Activated CD4-positive, alpha-beta T cell treated with anti-CD3 and anti-CD28 coated beads, Interleukin-10, Interleukin-2, amounts not matched to agents 100 ng/mL and 50 ng/mL, durations not matched to agents 16 hours and 8 hours (primary cell): ENCODE results near the gene WDR86.

ENCODE experiments used
- DNase-seq: peaks from one replicate; pipeline ENCODE4 v3.0.0-alpha.2; 2020

The WDR86 gene

GRCh38 chr7:151439855-151440798 lies 30.3 kb upstream of the WDR86 start, which contains the start of gene CRYGN:
TSS of gene CRYGN (minus strand) at chr7:151440141. CDS start at chr7:151439917, 224 bp downstream.
- DNase-seq = no peak

DNA sequence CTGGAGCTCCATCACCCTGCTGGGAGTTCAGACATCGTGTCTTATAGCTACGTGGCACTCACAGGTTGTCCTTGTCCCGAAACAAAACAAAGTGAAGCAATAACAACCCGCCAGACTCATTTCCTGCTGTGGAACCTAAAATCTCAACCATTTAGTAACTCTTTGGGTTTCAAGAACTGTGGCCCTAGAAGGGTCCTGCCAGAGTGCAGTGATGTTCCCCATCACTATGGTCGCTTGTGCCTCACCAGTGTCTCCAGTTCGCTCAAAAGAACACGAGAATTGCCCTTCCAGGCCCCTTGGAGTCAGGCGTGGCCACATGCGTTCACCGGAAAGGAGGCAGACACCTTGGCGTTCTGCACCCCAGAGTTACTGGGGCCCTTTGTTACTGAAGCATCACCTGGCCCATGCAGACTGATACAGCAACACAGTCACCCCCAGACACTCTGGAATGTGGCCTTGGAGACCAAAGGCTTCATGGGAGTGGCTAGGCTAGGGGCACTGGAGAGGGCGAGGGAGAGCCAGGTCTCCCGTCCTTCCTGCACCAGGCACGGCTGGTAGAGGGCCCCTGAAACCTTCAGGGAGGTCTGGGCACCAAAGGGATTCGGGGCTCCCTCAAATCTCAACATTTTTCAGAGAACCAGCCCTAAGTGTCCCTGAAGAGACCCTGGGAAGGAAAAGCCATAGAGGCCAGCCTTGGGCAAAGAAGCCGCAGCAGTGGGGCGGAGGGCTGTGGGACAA lies 29.2 kb upstream of the WDR86 start:
- DNase-seq = no peak

DNA sequence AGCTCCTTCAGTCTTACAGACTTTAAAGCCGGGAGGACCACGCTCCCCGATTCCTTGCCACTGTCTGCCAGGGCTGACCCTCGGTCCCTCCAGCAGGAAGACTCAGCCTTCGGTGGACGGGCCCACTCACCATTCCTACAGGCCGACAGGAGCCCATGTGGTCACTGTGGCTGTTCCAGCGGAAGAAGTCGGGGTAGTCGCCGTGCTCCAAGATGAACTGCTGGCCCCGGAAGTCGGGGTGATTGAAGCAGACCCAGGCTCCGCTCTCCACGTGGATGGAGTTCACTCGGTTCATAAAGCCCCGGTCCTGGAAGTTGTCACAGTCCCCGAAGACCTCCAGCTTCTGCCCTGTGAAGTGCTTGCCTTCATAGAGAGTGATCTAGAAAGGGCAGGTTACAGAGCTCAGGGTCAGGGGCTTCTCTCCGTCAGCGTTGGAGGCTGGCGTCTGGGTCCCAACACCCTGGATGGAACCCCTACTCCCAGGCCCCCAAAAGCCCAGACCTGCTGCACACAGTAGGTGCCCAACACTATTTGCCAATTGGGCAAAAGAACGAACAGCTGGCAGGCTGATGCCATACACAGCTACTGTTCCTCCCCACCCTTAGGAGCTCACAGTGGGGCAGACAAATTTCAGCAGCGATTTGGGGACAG lies 28.2 kb upstream of the WDR86 start:
- no peak for DNase-seq

DNA sequence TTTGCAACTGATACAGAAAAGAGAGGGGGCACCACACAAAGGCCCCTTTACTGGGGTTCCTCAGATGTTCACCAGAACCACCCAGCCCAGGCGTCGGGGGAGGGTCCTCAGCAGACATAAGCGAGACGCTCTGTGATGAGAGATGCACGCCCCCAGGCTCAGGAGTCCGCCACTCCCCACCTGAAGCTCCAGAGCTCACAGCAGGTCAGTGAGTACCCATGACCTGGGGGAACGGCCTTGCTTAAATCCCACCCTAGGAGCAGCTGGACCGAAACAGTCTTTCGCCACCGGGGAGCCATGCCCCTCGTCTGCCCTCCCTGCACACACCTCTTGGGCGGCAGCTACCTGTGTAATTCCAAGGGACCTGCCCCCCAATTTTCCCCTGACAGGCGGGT lies 27.3 kb upstream of the WDR86 start:
- DNase-seq = no peak

- no peak for DNase-seq
Measured at GRCh38 chr7:151436446-151437158, 26.8 kb upstream of the WDR86 start.

GRCh38 chr7:151435971-151436370 lies 26.1 kb upstream of the WDR86 start:
- DNase-seq = no peak

GRCh38 chr7:151435103-151435916 lies 25.5 kb upstream of the WDR86 start:
- DNase-seq = no peak

DNA sequence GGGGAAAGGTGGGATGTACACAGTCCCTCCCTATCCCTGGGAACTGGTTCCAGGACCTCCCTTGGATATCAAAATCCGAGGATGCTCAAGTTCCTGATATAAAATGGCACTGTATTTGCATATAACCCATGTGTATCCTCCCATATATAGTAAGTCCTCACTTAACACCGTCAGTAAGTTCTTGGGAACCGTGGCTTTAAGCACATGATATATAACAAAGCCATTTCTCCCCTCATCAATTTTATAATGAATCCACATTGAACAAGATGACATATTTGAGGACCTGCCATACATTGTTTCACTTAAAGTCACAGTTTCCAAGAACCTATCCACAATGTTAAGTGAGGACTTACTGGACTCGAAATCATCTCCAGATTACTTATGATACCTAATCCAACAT lies 24.7 kb upstream of the WDR86 start:
- no peak for DNase-seq

- no peak for DNase-seq
Measured at GRCh38 chr7:151433721-151434400, 24.0 kb upstream of the WDR86 start.

DNA sequence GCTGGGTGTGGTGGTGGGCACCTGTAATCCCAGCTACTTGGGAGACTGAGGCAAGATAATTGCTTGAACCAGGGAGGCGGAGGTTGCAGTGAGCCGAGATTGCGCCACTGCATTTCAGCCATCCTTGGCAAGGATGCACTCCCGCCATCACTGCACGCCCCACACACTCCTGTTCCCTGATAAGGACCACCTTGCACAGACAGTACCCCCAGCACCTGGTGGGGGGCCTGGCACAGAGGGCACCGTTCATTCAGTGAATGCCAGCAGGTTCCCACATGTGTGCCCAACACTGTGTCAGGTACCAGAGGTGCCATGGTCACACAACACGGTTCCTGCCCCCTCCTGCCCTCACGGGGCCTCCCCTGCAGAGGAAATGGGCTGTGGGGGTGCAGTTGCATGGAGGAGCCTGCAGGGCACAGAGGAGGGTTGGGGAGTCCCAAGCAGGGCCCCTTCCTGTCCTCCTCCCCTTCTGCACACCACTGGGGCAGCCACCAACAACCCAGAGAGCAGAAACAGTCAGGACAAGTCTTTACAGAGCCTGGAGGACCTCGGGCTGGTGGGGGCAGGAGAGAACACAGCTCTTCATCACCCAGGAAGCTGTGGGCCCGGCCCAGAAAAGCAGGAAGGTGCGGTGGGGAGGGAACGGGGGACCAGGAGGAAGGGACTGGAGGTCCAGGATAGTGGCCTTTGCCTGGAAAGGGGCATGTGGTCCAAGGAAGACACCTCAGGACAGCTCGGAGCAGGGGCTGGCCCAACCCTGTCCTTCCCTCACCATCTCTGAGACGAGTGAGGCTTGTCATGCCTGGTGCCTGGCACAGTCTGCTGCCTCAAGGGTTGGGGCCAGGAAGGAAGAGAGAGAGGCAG lies 23.1 kb upstream of the WDR86 start:
- peak; percentile 53 for DNase-seq

DNA sequence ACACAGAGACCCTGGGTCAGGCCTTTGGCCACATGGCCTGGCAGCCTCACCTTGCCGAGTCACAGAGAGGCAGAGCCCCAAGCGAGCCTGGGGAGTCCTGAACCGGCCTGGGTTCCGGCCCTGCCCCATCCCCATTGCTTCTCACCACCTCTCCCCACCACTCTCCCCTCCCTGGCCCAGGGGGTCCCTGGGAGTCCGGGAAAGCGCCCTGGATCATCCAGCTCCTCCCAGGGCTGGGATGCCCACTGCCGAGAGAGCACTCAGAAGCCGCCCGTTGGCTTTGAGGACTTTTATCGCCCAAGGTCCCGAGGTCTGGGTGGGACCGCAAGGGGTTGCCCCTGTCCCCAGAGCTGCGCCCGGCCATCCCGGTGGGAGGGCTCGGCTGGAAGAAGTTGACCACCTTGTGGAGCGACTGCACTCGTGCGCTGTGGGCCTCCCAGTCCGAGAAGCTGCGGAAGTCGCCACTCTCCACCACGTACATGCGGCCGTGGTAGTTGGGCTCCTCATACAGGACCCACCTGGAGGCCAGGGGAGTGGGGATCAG lies 22.0 kb upstream of the WDR86 start:
- DNase-seq = no peak

- DNase-seq = no peak
Measured at GRCh38 chr7:151431281-151431767, 21.5 kb upstream of the WDR86 start.

GRCh38 chr7:151430391-151431205 lies 20.8 kb upstream of the WDR86 start:
- no peak for DNase-seq

DNA sequence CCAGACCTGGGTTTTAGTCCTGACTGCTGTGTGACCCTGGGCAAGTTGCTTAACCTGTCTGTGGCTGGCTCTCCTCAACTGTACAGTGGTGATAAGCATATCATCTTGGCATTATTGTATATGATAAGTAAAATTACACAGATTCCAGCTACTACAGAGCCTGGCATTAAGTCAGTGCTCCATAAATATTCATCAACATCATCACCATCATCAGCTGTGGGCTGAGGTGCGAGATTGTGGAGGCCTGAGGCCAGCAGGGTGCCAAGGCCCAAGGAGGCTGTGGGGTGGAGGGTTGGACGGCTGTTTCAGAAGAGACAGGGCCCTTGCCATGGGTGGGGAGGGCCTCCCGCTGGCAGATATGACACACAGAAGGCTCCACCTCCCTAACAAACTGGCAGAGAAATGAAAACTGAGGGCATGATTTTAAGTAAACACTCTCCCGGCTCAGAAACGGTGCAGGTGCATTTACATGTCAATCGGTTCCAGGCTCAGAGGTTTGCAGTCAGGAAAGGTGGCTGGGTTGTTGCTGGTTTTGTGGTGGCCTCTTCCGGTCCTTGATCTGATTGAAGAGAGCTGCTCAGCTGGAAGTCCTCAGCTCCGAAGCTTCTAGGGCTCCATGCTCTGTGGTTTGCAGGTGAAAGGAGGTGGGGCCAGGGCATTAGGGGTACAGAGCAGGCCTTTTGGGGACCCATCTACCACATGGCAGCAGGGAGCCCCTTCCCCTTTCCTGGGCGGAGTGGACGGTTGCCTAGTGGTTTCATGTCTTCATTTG lies 19.9 kb upstream of the WDR86 start:
- DNase-seq = peak; percentile 56

DNA sequence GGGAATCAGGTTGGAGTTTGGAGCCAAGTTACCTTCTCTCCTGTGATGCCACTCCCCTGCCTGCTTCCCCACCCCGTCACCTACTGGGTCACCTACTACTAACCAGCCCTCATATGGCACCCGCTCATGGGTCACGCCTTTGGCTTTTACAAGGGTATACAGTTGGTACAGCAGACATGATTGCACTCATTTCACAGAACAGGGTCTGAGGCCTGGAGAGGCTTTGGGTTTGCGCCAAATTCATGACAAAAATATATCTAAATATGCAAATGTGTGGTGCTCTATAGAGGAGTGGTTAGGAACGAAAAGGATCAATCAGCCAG lies 19.4 kb upstream of the WDR86 start:
- no peak for DNase-seq

DNA sequence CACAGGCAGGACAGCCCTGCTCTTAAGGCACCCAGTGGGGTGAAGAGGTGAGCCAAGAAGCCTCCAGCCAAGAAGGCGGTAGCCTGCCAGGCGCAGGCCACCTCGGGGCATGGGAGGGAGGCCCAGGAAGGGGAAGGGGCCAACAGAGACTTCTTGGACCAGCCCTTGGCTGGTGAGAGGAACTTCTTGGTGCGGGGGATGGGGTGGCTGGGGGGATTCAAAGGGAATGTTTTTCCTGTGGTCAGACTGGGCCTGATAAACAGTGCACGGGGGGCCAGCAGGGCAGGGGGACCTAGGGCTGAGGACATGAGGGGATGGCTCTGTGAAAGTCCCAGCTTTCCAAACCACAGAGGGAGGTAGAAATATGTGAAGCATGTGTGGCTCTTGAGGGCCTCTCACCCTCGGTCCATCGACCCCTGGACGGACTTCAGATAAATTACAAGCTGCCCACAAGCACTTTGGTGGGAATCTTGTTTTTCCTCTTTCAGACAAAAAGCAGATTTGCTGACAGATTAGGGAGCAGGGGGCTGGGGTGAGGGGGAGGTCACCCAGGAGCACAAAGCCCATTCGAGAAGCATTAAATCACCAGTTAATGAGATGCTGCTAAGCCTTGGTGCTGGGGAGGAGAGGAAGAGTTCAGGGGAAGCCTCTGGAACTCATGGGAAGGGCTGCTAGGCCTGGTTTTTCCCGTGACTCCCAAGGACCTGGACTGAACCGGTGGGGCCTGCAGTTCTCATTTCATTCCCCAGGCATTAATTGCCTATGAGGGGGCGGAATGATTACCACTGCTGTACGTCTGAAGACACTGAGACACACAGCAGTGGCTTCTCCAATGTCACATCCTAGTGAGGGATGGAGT lies 18.8 kb upstream of the WDR86 start:
- DNase-seq = no peak

DNA sequence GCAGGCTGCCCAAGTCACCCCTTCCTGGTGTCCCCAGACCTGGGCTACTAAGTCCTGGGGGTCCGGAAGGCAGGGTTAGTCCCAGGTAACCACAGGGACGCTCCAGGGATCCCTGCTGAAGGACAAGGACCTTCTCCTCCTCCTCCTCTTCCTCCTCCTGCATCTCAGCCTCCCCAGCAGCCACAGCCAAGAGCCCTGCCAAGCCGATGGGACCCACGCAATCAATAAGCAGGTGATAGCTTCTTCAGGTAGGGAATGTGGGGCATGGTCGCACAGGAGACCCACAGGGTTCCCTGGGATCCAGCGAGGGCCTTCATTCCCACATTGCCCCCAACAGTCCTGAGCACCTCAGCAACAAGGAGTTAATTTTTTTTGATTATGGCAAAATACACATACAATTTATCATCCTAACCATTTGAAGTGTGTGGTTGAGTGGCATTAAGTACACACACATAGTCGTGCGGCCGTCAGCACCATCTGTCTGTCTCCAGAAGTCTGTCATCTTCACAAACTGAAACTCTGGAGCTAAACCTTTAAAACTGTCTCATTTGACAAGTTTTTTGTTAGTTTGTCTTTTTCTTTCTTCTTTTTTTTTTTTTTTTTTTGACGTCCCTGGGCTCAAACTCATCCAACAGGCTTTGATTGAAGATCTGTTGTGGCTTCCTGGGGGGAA lies 18.0 kb upstream of the WDR86 start:
- no peak for DNase-seq
